GM21367 (cell line): Measurements from ENCODE around the gene COG2.
A peak's percentile ranks its signal among the peaks of the same experiment; 100 is the strongest.
"Not testable (repeated sequence)": the region's sequence is repeated elsewhere in the genome, so short reads cannot be mapped to it uniquely, and the experiment has no call there.

Experiments used
- ATAC-seq: cut with Tn5 transposase; IDR thresholded peaks from one replicate; pipeline ENCODE4 v1.9.1; 2021; ENCODE audit not compliant: unreplicated experiment

The COG2 gene, protein sequence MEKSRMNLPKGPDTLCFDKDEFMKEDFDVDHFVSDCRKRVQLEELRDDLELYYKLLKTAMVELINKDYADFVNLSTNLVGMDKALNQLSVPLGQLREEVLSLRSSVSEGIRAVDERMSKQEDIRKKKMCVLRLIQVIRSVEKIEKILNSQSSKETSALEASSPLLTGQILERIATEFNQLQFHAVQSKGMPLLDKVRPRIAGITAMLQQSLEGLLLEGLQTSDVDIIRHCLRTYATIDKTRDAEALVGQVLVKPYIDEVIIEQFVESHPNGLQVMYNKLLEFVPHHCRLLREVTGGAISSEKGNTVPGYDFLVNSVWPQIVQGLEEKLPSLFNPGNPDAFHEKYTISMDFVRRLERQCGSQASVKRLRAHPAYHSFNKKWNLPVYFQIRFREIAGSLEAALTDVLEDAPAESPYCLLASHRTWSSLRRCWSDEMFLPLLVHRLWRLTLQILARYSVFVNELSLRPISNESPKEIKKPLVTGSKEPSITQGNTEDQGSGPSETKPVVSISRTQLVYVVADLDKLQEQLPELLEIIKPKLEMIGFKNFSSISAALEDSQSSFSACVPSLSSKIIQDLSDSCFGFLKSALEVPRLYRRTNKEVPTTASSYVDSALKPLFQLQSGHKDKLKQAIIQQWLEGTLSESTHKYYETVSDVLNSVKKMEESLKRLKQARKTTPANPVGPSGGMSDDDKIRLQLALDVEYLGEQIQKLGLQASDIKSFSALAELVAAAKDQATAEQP

DNA sequence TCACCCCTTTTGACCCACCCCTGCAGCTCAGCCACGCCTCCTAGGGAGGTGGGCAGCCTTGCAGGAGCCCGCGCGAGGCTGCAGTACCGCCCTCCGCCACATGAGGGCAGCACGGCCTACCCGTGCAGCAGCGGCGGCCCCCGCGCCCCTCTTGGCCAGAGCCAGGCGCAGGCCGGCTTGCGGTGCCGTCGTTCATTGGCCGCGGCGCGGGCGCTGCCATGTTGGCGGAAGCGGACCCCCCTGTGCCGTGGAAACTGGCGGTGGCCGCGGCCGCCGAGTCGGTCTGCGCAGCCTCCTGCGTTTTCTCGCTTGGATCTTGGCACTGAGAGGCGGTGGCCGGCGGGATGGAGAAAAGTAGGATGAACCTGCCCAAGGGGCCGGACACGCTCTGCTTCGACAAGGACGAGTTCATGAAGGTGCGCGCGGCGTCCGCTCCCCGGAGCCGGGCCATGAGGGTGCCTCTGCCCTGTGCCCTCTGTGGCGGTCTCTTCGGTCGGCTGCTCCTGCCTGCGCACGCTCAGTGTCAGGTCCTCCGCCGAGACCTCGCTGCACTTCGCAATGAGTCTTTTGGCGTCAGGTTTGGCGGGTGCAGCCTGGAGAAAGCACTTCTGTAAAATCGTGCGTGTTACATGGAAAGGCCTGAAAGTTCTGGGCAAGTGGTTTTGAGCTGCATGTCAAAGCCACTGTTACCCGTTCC is at the start of gene COG2:
TSS of gene COG2 (plus strand) at position 219 of the 697 bp plus-strand sequence. CDS start at position 345, 126 bp downstream.
- ATAC-seq, result peak; percentile 96

DNA sequence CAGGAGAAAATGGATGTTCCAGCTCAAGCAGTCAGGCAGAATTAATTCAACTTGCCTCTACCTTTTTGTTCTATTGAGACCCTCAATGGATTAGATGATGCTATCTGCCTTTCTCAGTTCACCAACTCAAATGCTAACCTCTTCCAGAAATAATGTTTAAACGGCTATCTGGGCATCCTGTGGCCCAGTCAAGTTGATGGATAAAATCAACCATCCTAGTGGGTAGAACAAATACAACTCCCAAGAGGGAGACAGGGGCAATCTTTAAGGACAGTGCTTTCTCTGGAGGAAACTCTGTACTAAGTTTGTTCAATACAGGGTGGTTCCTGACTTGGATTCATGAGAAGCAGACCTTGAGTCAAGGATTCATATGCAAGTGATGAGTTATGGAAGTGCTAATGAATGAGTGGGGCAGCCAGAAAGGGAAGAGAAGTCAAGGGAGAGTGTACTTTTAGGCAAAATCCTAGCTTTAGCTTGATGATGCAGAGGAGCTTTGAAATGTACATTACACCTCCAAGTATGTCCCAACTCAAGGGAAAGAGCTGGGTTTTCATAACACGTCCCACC is 49.4 kb upstream of the COG2 start:
- ATAC-seq, result no peak

DNA sequence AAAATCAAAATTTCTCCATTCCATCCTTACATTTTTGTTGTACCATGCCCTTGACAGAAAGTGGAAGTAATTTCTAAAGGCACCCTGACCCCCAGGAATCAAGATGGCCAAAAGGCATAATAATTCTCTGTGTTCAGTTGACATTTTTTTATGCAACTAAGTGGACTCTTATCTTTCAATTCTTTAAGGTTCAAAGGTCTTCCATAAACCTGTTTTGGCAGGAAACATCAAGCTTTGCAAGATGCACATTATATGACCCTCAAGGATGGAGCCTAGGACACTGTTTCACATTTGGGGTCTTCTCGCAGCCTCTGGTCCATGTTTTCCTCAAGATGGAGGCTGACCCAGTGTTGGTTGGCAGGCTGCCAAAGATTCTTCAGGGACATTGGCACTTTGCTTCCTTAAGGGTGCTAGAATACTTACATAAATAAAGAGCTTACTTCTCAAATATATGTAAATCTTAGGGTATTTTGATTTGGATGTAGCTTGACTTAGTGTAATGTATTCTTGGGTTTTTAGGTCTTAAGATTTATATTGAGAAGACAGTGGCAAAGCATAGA is 48.0 kb upstream of the COG2 start:
- no peak for ATAC-seq

DNA sequence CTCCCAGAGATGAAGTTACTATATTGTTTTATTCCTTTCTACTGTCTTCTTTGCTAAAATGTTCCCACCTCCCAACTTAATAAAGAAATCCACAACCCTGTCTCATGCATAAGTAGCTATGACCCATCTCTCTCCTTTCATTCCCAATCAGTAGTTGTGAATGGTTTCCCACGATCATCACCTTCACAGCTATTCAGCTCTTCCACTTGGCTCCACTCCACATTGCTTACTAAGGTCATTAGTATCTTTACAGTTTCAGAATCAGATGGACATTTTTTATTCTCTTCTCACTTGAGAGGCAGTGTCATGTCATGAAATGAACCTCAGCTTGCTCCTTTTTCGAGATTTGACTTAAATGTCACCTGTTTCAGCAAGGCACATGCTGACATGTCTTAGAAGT is 47.1 kb upstream of the COG2 start:
- no peak for ATAC-seq

DNA sequence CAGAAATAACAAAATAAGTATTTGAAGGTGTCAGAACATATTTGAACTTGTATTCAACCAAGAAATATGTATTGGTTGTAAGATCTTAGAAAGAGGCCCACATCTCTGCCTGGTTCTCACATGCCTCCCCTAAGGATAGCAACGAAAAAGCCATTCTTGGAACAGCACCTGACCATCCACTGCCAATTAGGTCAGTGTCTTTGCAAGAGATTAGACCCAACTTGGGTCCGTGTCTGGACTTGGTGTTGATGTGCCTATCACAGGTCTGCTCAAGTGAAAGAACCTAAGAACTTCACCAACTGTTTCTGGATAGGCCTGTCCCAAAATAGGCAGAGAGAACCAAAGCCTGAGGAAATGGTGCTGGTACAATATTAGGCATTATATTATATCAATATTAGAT is 46.0 kb upstream of the COG2 start:
- ATAC-seq, result no peak

DNA sequence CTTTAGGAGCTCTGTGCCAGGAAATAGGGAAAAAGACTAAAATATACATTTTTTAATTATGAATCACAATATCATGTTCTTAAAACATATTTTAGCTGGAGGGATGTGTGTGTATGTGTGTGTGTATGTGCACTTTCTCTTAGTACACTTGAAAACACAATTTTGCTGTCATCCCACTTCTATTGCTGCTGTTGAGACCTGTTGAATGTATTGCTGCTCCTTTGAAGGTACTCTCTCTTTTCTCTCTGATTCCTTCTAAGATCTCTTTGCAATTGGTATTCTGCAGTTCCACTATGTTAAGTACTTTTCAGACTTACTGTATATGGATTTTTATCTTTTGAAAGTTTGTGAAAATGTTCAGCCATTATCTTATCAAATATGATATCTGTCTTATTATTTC is 43.5 kb upstream of the COG2 start:
- ATAC-seq, result no peak

DNA sequence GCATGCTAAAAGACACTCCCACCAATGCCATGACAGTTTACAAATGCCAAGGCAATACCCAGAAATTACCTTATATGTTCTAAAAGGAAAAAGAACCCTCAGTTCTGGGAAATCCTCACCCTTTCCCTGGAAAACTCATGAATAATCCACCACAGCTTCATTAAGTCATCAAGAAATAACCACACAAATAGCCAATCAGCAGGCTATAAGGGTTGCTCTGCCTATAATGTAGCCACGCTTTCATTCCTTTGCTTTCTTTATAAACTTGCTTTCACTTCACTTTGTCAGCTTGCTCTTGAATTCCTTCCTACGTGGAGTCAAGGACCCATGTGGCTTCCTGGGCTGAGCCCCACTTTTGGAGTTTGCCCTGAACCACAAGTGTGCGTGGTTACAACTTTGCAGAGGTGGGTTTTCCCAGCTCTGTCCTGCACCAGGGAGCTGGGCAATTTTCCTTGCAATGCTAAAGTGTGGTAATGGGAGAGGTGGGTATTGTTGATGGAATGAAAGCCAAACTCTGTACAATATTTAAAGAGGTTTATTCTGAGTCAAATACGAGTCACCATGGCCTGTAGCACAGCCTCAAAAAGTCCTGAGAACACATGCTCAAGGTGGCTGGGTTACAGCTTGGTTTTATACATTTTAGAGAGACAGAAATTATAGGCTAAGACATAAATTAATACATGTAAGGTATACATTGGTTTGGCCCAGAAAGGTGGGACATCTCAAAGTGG is 42.2 kb upstream of the COG2 start:
- no peak for ATAC-seq

DNA sequence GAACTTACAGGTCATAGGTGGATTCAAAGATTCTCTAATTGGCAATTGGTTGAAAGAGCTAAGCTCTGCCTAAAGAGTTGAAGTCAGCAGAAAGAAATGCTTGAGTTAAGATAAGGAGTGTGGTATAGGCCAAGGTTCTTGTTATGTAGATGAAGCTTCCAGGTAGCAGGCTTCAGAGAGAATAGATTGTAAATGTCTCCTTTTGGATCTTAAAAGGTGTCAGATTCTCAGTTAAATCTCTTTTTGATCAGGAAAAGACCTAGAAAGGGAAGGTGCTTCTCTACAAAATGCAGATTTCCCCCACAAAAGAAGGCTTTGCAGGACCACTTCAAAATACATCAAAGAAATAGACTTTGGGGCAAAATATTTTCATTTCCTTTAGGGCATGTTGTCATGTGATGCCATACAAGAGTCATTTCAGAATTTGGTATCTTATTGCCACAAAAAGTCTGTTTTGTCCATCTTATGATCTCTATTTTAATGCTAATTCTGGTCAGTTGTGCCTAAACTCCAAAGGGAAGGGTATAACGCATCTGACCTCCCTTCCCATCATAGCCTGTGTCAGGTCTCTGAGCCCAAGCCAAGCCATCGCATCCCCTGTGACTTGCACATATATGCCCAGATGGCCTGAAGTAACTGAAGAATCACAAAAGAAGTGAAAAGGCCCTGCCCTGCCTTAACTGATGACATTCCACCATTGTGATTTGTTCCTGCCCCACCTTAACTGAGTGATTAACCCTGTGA is 41.5 kb upstream of the COG2 start:
- not testable (repeated sequence) for ATAC-seq

DNA sequence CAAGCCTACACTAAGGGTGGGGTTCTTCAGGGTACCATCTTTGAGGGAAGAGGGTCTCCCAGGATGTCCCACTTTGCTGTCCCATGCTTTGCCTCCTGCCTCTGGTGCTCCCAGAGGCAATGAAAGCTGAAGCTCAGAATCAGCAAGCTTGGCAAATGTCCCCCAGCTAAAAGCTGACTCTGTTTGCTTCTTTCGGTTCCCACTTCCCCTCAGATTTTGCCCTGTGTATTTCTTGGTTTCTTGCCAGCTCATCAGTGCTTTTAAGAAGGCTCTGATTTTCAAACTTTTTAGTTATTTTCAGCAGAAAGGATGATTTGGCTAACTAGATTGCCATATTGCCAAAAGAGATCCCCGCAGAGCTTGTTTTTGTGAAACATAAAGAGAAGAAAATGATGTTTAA is 33.1 kb upstream of the COG2 start:
- no peak for ATAC-seq

DNA sequence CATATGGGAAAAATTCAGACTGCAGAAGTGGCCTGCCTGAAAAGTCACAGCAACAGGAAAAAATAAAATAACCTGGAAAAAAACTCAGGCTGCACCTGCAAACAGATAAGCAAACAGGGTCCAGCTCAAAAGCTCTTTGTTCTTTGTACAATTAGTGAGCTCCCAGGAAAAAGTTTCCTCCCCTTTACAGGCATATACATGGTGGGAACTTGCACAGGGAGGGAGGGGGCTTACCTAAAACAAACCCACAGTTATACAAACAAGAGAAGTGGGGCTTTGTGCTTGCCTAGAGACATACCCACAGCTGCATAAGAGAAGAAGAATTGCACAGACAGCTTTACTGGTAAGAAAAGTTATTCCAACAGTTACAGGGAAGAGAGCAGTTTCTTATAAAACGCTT is 31.7 kb upstream of the COG2 start:
- no peak for ATAC-seq

DNA sequence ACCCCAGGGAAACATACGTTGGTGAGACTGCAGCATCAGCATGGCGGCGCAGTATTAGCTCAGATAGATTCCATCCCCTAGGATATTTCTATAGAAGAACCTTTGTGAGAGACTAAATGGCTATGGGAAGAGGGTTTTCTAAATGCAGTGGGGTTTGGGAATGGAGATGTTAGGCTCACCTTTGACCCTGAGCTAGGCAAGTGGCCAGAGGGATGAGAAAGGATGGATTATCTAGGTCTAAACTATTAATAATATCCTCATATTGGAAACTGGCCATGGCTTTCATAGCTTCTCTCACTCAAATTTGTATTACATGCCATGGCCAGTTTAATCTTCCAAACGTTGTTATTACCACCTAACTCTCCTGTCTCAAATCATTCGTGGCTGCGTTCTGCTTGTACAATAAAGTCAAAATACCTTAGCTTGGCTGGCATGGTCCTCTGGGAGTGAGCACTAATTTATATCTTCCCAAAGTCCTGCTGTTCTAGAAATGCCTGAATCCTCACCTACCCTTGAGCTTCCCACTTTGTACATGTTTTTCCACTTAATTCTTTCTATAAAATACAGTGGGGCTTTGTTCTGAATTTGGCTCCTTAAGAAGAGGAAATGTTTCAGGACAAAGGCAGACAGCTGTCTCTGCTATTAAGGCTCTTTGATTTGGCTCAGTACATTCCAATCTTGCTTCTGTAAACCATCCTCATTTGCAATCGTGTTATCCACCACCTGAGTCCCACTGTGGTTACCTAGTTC is 31.0 kb upstream of the COG2 start:
- no peak for ATAC-seq

DNA sequence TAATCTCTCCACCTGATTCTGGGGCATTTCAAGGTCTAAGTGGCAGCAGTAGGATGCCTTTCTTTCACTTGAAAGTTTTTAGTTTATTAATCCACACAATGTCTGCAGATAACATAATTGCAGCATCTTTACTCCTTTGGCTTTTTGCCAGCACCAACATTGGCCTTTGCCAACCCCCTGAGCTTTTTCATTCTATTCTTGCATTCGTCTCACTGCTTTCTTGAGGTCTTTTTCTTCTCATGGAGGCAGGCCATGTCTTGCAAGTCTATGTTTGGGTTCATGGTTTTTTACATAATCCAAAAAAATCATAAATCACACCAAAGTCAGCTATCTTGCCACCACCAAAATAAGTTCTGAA is 30.4 kb upstream of the COG2 start:
- ATAC-seq, result no peak

DNA sequence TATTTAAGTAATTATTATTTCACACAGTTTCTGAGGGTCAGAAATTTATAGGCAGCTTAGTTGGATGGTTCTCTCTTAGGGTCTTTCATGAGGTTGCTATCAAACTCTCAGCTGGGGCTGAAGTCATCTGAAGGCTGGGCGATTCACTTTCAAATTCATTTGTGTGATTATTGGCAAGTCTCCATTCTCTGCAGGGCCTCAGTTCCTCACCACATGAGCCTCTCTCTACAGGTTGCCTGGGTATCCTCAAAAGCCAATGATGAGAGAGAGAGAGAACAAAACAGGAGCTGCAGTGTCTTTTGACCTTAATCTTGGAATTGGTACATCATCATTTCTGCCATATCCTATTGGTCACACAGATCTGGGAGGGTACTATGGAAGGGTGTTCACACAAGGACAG is 29.6 kb upstream of the COG2 start:
- ATAC-seq, result no peak

DNA sequence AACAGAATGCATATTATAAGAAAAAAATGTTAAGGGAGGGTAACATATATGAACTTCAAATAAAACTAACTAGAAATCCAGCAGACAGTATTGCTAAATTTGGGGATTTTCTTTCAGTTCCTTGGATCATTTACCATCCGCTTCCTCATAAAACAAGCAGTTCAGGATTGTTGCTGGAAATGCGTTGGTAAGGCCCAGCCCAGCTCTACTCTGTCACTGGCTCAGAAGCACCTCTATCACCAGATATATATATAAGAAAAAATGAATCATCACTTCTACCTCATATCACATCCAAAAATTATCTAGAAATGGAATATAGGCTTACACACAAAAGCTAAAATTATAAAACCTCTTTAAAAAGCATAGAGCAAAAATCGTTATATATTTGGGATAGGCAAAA is 28.2 kb upstream of the COG2 start:
- ATAC-seq, result no peak

DNA sequence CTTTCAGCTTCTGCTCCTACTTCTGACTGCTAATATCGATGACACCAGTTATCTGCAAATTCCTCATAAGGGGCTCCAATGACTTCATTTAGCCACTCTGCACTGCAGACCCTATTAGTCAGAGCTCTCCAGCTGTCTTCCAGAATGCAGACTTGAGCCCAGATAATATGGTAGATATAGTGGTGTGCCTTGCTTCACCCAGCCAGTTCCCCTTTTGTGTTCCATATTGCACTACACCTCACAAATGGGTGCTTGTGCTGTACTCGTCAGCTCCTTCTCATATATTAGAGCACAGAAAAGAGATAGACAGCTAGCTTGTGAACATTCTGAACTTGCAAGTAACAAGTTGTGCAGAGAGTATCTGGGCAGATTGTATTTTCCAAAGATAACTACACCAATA is 23.7 kb upstream of the COG2 start:
- ATAC-seq, result no peak

DNA sequence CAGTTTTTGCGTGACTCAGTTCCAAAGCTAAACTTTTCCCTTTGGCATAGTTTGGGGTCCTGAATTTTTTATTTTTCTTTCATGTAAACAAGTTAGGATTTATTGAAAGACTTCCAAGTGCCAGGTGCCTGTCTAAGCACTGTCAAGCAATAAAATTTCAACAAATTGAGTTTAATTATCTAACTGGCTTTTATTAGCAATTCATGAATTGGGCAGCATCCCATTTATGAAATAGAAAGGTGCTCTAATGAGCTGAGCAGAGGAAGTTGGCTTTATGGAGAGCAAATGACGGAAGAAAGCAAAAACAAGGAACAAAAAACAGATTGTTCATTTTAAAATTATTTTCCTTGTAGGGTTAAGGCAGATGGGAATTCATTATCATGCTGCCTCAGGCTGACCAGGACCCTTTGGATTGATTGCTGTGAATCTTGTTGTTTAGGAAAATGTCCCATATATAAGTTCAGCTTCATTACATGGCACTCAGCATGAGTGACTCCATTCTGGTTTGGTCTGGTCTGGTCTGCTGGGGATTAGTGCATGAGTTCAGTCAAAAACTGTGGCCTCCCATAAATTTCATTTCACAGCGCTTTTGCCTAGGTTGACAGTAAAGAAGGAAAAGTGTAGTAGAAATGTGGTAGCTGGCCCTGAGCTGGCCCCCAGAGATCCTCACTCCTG is 21.5 kb upstream of the COG2 start:
- ATAC-seq, result no peak

DNA sequence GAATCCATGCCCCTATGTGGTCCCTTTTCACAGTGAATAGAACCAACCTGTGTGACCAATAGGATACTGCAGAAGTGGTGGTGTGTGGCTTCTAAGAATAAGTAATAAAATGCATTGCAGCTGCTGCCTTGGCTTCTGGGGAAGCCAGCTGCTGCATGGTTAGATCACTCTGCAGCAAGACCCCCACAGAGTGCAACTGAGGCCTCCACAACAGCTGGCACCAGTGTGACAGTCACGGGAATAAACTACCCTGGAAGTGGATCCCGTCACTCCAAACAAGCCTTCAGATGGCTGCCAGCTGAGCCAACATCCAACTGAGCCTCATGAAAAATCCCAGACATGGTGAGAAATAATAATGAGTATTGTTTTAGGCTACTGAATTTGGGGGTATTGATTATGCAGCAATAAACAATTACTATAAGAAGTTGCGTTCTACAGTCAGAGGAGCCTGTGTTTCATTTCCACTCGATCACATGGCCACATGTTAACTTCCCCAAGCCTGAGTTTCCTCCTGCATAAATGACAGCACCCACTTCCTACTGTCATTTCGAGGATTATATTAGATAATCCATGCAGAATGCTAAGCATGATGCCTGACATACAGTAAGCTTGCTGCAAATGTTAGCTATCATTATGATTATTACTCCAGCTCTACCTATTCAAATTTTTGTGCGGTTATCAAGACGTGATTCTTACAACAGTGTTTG is 20.8 kb upstream of the COG2 start:
- ATAC-seq, result no peak

DNA sequence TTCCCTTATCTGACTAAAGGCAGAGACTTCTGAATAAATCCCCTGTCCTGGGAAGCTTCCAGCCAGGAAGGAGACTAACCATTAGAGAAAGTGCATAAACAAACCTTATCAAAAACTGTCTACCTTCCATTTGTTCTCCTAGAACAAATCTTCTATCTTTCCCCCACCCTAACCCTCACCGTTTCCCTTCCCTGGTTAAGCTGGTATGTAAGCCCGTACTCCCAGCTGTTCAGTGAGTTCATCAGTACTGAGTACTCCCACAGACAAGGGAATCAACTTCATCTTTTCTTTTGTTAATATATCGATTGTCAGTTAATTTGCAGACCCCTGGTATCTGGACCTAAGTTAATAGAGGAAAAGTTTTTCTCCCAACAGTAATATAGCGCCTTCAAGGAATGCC is 20.1 kb upstream of the COG2 start:
- ATAC-seq, result no peak
